Measurements from ENCODE around the gene AGAP2.
"Not testable (repeated sequence)": the region's sequence is repeated elsewhere in the genome, so short reads cannot be mapped to it uniquely, and the experiment has no call there.

AGAP2 gene

GRCh38 chr12:57692500-57692899 is 46.0 kb downstream of the AGAP2 start:
- DNase-seq, result no peak

GRCh38 chr12:57688931-57689330 is 49.6 kb downstream of the AGAP2 start:
- no peak for DNase-seq

- DNase-seq, result no peak
Observed at GRCh38 chr12:57687862-57688261, 50.7 kb downstream of the AGAP2 start.

- no peak for DNase-seq
Observed at GRCh38 chr12:57679697-57680096, 58.8 kb downstream of the AGAP2 start.

GRCh38 chr12:57677947-57678346 is 60.6 kb downstream of the AGAP2 start:
- DNase-seq, result not testable (repeated sequence)

- no peak for DNase-seq
Observed at GRCh38 chr12:57674691-57675090, 63.9 kb downstream of the AGAP2 start.
